Neural cell (in vitro differentiated cells): ENCODE measurements around the gene COLGALT1.

ENCODE experiments used
- EP300 ChIP-seq: fragments of 450-650 bp; conservative IDR thresholded peaks from 2 replicates; pipeline ENCODE4 v1.6.1; 2014; ENCODE audit warnings: antibody characterized with exemption, mild to moderate bottlenecking, moderate library complexity; ENCODE audit not compliant: poor library complexity, severe bottlenecking
- EZH2 ChIP-seq: fragments of 200-600, 300-800 bp; shearing (Covaris generic), sonication (generic); IDR thresholded peaks from 2 replicates; pipeline ENCODE4 v1.6.1; 2014; ENCODE audit warnings: antibody characterized with exemption, low read length, borderline replicate concordance, mild to moderate bottlenecking; ENCODE audit not compliant: insufficient read depth, poor library complexity, severe bottlenecking
- MXI1 ChIP-seq: fragments of 450-650 bp; conservative IDR thresholded peaks from 2 replicates; pipeline ENCODE4 v1.6.1; 2014; ENCODE audit warnings: antibody characterized with exemption, mild to moderate bottlenecking; ENCODE audit not compliant: poor library complexity, severe bottlenecking
- POLR2AphosphoS5 ChIP-seq: IDR thresholded peaks from 2 replicates; pipeline ENCODE4 v1.6.1; 2012
- RAD21 ChIP-seq: fragments of 450-650 bp; conservative IDR thresholded peaks from 2 replicates; pipeline ENCODE4 v1.6.1; 2014; ENCODE audit warnings: antibody characterized with exemption, mild to moderate bottlenecking, moderate library complexity
- SMC3 ChIP-seq: fragments of 450-650 bp; conservative IDR thresholded peaks from 2 replicates; pipeline ENCODE4 v1.6.1; 2014; ENCODE audit warnings: antibody characterized with exemption, mild to moderate bottlenecking, moderate library complexity; ENCODE audit not compliant: poor library complexity
- TAF1 ChIP-seq: IDR thresholded peaks from 2 replicates; pipeline ENCODE4 v1.6.1; 2012; ENCODE audit warnings: low read depth
- TF ChIP-seq, protein P1 (sequence below): fragments of 450-650 bp; IDR thresholded peaks from 2 replicates; pipeline ENCODE4 v1.5.1; 2014; ENCODE audit warnings: antibody characterized with exemption, mild to moderate bottlenecking, moderate library complexity; ENCODE audit not compliant: poor library complexity, severe bottlenecking
- TF ChIP-seq, protein P2 (sequence below): IDR thresholded peaks from 2 replicates; pipeline ENCODE4 v1.6.1; 2012; ENCODE audit warnings: borderline replicate concordance

DNA sequence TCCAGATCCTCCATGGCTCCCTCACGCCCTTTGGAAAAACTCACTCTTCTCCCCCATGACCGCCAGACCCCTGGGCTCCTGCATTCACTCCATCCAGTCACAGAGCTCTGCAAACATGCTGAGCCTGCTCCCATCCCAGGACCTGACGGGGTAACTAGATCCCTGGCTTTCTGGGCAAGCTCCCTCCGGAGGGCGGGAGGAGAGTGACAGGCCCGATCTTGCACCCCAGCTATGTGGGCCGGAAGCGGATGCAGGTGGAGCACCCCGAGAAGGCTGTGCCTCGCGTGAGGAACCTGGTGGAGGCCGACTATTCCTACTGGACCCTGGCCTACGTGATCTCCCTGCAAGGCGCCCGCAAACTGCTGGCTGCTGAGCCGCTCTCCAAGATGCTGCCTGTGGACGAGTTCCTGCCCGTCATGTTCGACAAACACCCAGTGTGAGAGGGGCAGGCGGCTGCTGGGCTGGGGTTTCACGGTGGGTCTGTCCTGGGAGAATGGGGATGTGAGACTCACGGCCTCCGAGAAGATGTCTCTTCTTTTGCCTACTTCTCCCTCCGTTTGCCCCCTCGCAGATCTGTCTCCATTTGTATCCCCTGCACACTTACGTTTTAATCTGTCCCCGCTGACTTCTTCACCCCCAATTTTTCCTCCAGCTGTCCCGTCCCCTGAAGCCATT lies 25.2 kb downstream of the COLGALT1 start:
- TF ChIP-seq, protein P1, sequence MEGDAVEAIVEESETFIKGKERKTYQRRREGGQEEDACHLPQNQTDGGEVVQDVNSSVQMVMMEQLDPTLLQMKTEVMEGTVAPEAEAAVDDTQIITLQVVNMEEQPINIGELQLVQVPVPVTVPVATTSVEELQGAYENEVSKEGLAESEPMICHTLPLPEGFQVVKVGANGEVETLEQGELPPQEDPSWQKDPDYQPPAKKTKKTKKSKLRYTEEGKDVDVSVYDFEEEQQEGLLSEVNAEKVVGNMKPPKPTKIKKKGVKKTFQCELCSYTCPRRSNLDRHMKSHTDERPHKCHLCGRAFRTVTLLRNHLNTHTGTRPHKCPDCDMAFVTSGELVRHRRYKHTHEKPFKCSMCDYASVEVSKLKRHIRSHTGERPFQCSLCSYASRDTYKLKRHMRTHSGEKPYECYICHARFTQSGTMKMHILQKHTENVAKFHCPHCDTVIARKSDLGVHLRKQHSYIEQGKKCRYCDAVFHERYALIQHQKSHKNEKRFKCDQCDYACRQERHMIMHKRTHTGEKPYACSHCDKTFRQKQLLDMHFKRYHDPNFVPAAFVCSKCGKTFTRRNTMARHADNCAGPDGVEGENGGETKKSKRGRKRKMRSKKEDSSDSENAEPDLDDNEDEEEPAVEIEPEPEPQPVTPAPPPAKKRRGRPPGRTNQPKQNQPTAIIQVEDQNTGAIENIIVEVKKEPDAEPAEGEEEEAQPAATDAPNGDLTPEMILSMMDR, result no peak
- TF ChIP-seq EP300 (no peak), SMC3 (no peak), MXI1 (no peak), TAF1 (no peak), POLR2AphosphoS5 (no peak), EZH2 (no peak), RAD21 (no peak)
- TF ChIP-seq, protein P2, sequence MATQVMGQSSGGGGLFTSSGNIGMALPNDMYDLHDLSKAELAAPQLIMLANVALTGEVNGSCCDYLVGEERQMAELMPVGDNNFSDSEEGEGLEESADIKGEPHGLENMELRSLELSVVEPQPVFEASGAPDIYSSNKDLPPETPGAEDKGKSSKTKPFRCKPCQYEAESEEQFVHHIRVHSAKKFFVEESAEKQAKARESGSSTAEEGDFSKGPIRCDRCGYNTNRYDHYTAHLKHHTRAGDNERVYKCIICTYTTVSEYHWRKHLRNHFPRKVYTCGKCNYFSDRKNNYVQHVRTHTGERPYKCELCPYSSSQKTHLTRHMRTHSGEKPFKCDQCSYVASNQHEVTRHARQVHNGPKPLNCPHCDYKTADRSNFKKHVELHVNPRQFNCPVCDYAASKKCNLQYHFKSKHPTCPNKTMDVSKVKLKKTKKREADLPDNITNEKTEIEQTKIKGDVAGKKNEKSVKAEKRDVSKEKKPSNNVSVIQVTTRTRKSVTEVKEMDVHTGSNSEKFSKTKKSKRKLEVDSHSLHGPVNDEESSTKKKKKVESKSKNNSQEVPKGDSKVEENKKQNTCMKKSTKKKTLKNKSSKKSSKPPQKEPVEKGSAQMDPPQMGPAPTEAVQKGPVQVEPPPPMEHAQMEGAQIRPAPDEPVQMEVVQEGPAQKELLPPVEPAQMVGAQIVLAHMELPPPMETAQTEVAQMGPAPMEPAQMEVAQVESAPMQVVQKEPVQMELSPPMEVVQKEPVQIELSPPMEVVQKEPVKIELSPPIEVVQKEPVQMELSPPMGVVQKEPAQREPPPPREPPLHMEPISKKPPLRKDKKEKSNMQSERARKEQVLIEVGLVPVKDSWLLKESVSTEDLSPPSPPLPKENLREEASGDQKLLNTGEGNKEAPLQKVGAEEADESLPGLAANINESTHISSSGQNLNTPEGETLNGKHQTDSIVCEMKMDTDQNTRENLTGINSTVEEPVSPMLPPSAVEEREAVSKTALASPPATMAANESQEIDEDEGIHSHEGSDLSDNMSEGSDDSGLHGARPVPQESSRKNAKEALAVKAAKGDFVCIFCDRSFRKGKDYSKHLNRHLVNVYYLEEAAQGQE, result no peak
